Globus pallidus (tissue), 1 donor: ENCODE measurements around the gene SRC.

Source experiments
- DNase-seq: peaks from one replicate; pipeline ENCODE4 v3.0.0-alpha.2; 2015; ENCODE audit warnings: low spot score

SRC gene

DNA sequence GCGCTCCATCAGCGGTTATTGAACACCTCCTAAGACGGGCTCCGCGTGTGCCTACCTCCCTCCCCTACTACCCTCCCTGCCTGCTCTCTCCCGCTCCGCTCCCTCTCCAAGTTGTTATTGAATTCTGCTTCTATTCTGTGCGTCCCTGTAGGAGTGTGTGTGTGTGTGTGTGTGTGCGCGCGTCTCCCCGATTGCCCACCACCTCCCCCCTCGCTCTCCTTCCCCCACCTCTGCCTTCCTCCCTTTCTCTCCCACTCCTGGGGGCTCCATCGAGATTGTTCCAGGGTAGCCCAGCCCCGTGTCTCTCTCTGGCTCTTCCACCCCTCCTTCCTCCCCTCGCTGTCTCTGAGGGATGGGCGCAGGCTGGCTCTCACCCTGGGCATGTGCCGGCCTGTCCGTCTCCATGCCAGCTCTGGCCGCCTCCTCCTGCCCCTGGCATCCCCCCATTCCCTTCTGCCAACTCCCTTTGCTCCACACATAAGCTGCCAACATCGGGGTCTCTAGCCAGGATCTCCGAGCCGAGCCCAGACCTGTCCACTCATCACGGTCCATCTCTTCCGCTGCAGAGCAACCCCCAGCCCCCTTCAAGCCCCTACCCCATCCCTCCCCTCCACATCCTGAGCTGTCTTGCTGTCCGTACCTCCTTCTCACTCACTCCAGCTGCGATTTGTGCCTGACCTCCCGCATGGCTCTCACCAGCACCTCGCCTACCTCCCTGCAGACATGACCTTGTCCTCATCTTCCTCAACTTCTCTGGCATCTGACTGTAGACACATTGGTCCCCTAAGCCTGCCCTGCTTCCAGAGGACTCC lies 68.5 kb downstream of the SRC start:
- DNase-seq: no peak

DNA sequence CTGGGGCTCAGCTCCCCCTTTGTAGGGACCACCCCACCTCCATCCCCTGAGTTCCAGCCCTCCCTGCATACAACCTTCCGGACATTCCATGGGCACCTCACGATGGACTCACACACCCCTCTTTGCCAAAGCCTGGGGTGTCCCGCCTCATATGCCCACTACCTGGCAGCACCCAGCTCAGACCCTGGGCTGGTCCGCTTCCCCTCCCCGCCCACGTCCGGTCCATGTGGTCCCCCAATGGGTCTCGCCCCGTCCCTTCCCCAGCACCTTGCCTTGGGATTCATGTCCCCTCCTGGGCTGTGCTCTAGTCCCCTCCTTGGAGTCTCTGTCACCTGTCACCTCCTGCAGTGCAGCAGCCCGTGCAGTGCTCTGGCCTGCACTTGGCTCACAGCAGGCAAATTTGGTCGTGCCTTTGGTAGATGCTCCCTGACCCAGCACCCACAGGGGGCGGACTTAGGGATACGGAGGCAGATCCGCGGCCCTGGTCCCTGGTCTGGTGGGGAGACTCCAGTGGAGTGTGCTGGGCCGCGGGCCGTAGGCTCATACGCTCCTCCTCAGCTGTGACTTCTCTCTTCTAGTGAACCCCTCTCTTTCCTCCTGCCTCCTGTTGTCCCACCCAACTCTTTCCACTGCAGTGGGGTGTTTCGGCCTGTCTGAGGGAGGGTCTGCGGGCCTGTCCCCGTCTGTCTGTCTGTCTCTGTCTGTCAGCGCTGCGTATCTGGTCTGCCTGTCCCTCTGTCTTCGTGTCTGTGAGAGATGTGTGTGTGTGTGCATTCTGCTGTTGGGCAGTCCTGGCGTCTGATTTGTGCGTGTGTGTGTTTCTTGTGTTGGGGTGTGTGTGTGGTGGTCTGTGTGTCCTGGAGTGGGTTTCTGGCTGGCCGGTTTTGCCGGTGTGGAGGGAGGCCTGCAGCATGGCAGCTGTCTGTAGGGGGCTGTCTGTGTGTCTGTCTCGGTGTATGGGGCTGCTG lies 69.5 kb downstream of the SRC start:
- no peak for DNase-seq

DNA sequence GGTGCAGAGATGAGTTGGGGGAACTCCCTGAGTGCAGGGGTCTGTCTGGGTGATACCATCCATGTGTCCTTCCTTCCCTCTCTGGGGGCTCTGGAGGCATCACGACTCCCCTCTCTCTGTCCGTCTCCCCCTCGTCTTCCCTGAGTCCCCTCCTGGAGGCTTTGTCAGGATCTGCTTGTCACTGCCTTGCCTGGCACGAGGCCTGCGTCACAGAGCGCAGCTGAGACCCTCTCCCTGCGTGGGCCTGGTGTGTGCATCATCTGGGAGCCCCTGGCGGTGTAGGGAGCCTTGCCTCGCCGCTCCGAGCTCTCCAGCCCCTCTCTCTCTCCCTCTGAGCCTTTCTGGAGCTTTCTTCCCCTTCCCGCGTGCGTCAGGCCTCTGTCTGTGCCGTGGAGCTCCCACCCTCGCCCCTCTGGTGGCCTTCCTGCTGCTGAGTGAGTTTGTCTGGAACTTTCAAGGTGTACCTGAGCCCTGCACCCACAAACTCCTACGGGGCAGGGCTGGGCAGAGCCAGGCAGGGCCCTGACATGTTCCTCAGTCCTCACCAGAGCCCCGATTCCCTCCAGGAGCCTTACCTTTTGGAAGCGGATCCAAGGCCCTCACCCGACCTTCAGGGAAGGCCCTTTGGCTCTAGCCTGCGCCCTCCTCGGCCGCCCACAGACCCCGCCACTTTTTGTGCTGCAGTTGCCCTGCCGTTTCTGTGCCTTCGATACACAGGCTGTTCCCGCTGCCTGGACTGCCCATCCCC lies 70.3 kb downstream of the SRC start:
- DNase-seq: no peak

DNA sequence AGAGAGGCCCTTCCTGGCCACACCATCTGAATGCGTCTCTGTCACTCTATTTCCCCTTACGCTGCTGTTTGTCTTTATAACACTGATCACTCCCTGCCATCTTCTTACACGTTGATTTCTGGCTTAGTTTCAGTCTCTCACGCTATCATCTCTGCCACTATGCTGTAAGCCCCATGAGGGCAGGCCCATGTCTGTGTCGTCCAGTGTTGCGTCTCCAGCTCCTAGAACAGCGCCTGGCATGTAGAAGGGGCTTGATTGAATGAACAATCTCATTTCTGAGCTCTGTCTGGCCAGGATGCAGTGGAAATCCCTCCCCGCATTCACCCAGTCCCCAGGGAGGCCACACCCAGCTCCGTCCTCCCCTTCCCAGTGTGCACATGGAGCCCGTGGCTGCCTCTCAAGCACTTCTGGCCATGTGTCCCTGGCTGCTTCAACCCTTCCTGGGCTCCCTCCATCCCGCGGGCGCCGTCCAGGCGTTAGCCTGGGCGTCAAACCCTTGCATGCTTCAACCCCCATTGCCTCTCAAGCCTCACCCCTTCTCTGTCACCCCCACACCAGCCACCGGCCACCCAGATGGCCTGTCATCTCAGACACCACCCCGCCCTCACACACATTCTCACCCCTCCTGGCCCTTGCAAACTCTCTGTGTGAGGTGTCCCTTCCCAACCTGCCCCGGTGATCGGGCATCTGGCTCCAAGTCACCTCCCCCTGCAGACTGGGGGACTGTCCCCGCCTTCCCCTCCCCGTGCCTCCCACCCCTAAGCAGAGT lies 71.1 kb downstream of the SRC start:
- DNase-seq: no peak

DNA sequence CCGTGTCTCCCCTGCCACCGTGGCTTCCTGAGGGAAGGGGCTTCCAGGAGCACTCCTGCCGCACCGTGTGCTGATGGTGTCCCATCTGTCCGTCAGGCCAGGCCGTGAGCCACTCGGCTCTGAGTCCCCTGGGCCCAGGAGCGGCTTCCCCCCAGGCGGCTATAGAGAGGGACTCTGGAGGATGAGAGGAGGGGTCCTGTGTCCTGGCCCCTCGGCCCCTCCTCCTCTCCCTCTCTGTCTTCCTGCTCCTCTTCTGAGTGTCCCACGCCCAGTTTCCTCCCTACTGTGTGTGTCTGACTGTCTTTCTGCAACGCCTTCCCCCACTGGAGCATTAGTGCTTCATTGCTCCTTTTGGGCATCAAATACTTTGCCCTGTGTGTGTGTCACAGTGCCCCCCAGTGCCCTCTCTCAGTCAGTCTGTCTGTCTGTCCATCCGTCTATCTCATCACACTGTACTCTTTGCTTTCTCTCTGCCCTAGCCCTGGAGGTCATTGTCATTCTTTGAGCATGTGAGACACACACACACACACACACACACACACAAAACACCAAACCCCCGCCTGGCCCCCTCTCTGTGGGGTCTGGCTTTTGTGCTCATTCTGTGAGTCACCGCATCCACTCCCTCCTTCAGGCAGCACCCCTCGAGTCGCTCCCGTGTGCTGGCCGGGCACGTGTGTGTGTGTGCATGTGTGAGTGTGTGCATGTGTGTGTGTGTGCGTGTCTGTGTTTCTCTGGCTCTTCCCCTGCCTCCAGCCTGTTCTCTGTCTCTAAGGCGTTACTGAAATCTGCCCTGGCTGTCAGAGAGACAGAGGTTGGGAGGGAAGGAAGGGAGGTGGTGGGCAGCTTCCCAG lies 71.9 kb downstream of the SRC start:
- DNase-seq: no peak

DNA sequence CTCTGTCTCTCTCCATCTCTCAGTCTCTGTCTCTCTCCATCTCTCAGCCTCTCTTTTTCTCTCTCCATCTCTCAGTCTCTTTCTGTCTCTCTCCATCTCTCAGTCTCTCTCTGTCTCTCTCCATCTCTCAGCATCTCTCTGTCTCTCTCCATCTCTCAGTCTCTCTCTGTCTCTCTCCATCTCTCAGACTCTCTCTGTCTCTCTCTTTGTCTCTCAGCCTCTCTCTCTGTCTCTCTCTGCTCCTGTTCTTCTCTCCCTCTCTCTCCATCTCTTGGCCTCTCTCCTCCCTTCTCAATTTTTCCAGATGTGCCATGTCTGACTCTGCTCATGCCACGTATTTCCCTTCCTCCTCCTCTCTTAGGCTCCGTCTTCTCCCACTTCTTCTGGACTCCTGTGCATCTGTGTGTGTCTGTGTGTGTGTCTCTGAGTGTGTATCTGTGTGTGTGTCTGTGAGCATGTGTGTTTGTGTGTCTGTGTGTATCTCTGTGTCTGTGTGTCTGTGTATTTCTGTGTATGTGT lies 72.7 kb downstream of the SRC start:
- DNase-seq: no peak

DNA sequence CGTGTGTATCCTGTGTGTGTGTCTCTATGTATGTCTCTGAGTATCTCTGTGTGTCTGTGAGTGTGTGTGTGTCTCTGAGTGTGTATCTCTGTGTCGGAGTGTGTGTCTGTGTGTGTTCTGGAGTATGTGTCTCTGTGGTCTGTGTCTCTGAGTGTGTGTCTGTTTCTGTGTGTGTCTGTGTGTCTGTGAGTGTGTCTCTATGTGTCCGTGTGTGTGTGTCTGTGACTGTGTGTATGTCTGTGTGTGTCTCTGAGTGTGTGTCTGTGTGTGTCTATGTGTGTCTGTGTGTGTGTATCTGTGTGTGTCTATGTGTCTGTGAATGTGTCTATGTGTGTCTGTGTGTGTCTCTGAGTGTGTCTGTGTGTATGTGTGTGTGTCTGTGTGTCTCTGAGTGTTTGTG lies 73.4 kb downstream of the SRC start:
- no peak for DNase-seq

DNA sequence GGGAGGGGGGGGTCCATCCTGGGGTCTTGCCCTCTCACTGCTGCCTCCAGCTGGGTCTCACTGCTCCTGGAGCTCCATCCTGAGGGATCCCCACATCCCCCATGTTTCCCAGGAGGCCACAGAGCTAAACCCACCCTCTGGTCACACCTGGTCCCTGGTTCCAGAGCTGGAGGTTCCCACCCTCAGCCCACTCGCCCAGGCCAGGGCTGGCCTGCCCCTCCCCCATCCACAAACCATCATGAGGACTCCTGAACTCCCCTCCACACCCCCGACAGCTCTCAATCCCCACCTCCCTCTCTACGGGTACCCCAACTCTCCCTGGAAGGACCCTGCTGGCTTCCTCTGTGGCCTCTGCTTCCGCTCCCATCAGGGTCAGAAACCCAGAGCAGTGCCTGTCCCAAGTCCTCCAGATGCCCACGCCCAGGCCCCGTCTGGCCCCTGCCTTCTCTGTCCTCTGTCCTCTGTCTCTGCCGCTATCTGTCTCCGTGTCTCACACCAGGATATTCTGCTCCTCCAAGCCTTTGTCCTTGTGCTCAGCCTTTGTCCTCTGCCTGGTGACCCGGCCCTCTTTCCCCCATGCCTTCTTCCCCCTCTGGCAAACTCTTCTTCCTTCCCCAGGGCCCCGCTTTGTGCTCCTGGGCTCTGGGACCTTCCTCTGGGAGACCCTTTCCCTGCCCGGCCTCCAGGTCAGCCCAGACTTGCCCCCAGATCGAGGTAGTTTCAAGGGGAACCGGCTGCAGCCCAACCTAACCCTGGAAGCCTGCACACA lies 74.0 kb downstream of the SRC start:
- no peak for DNase-seq

DNA sequence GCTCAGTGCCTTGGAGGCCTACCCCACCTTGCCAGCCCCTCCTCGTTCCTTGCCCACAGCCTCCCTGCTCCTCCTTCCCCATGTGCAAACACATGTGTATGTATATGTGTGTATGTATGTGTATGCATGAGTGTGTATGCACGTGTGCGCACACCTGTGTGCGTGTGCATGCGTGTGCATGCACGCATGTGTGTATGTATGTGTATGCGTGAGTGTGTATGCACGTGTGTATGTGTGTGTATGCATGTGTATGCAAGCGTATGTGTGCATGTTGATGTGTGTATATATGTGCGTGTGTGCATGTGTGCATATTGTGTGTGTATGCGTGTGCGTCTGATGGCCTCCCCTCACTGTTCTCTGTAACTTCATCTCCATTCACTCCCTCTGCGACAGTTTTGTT lies 74.7 kb downstream of the SRC start:
- DNase-seq: no peak

DNA sequence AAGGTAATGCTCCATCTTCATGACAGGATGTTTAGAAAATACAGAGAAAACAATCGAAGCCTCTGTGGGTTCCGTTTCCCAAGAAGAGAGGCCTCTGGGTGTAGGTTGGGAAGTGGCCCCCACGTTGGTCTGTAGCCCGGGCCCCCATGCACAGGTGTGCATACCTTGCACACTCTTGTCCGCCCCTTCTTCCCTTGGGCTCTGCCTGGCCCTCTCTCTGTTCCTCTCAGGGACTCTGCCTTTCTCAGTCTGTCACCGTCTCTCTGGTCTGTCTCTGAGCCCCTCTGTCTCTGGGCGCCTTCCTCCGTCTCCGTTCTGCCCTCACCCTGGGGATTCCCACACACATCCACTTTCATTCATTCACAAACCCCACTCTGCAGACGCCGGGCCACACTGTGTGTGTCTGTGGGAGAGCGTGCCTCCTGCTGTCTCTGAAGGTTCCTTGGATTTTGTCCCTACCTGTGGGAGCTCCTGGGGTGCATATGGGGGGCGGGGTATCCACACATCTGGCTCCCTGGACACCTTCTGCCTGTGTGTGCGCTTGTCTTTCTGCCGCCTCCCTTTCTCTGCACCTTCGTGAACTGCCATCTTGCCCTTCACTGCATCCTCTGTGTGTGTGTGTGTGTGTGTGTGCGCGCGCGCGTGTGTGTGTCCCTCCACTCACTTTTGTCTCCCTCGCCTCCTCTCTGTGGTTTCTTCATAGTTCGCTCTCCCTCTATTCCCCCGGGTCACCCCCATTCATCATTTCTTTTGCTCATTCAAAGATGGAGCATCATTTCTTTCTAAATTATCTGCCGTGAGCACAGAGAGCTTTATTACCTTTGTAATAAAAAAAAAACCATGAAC lies 75.3 kb downstream of the SRC start:
- no peak for DNase-seq

DNA sequence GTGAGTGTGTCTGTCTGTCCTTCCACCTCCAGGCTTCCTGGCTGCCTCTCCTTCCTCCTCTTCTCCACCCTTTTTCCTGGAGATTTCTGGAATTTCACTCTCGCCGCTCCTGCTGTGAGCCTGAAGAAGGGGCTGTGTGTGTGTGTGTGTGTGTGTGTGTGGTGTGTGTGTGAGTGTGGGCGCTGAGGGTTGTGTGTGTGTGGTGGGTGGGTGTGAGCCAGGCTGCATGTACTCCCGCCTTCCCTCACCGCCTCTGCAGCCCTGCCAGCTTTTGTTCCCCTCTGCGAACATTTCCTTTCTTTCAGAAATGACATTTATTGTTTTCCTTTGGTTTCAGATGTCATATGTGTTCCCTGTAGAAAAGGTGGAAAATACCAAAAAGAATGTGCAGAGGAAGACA lies 76.0 kb downstream of the SRC start:
- DNase-seq: no peak

DNA sequence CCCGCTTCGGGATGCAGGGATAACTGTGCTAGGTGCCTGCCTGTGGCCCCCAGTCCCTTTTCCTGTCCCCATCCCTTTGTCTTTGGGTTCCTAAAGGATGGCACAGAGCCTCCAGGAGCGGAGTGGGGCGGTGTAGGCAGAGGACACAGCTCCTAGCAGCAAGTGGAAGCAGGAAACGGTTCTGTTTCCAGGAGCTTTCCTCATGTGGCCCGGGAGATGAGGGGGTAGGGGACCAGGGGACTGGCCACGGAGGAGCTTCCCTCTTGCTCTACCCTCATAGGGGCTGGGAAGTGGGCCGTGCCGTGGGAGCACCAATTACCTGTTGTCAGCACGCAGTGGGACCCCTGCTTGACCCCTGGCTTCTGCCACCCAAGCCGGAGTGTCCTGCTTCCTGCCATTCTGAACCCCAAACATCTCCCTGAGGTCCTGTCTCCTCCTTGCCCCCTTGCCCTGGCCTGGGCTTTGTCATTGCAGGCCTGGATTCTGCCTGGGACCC lies 76.9 kb downstream of the SRC start:
- DNase-seq: no peak

DNA sequence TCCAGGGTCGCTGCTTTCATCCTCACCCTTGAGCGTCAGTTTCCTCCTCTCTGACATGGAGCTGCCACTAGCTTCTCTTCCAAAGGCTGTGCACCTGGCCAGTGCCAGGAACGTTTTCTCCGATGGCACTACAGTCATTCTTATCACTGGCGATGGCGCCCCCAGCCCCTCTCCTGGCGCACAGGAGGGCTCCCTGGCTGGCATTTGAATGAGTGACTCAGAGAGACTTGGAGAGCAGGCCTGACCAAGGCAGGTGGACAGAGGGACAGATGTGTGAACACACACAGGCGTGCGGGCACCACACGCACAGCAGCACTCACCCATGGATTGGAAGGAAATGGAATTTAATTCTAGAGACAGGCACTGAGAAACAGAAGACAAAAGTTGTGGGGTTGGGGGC lies 77.6 kb downstream of the SRC start:
- DNase-seq: no peak

DNA sequence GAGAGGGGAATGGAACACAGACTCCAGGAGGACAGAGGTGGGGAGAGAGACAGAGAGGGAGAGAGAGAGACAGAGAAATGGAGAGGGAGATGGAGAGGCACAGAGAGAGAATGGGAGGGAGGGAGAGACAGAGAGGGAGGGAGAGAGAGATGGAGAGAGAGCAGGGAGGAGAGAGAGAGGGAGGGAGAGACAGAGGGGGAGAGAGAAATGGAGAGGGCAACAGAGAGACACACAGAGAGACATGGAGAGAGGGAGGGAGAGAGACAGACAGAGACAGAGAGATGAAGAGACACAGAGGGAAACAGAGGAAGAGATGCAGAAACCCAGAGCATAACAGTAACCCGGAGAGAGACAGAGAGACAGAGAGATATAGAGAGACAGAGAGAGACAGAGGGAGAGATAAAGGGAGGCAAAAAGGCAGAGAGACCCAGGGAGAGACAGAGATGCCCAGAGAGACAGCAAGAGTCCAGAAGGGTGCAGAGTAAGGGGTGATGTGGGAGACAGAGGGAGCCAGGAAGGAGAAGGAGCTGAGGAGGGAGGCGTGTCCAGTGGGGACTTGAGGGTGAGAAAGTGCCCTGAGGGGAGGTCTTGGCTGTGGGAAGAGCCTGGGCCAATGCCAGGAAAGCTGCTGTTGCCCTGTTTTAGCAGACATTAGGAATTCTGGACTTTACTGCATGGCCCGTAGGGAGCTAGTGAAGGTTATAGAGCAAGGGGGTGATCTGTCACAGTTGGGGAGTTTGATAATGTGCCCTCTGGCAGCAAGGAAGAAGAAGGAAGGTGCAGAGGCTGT lies 78.3 kb downstream of the SRC start:
- DNase-seq: no peak

DNA sequence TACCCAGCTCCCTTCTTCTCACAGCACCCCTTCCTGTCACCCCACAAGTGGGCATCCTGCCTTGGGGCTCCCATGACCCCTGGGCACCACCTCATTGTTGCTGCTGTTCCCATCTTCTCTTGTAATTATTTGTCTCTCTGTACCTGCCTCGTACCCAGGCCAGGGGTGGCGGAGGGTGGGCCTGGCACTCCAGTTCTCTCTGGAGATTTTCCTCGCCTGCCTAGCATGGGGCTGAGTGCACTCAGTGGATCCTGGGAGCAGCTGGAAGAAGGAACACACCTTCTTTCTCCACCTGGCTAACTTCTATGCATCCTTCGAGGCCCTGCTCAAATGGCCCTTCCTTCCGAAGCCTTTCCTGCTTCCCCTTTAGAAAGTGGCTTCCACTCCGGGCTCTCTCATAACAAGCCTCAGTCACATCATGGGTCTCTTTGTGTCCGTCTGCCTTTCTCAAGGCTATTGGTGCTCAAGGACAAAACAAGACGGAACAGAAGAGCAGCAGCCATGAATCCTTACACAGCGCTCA lies 79.2 kb downstream of the SRC start:
- DNase-seq: no peak

DNA sequence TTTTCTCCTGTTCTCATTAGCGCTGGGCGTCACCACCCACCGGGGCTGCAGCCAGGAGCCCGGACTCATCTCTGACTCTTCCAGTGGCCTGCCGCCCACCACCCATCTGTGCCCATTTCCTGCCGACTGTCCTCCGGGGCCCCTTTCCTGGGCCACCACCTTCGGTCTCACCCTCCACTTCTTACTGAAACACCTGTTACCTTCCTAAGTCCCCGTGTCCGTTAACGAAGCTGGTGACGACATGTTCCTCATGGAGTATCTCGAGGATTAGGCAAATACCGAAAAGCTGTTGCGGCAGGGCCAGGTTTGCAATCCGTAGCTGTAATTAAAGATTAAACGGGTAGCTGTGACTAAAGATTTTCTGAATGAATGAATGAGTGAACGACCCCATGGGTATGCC lies 80.2 kb downstream of the SRC start:
- no peak for DNase-seq

DNA sequence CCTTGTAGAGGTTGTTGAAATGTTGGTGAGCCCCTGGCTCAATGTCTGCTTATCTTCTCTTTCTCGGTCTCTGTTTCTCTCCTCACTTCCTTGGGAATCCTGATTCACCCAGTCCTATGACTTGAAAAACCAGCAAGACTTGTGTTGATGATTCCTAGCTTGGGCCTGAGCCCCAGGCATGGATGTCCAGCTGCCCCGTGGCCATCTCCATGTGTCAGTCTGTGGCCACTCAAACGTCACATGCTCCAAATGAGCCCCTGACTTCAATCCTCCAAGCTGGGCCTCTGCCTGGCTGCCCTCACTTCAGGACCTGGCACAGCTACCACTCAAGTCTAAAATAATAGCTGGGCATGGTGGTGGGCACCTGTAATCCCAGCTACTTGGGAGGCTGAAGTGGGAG lies 81.0 kb downstream of the SRC start:
- no peak for DNase-seq

DNA sequence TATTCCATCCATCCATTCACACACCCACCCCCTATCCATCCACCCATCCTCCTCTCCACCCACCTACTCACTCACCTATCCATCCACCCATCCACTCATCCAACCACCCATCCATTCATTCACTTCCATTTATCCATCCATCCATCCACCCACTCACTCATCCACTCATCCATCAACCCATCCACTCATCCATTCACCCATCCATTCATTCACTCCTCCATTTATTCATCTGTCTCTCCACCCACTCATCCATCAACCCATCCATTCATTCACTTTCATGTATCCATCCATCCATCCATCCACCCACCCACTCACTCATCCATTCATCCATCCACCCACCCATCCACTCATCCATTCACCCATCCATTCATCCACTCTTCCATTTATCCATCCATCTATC lies 84.1 kb downstream of the SRC start:
- DNase-seq: no peak
